GM12801 (cell line): Measurements from ENCODE around the gene TNNT2.

Experiments
- CTCF ChIP-seq: IDR thresholded peaks from one replicate; pipeline ENCODE4 v1.5.1; 2011; ENCODE audit warnings: control low read depth; ENCODE audit not compliant: insufficient read length; ENCODE audit errors: extremely low read depth

TNNT2 gene

GRCh38 chr1:201359873-201360210 lies 17.6 kb downstream of the TNNT2 start:
- no peak for TF ChIP-seq CTCF

GRCh38 chr1:201359031-201359872 lies 18.2 kb downstream of the TNNT2 start:
- TF ChIP-seq CTCF, result no peak

- no peak for TF ChIP-seq CTCF
Measured at GRCh38 chr1:201358596-201358995, 18.9 kb downstream of the TNNT2 start.

GRCh38 chr1:201357636-201358348 lies 19.7 kb downstream of the TNNT2 start:
- TF ChIP-seq CTCF, result no peak

GRCh38 chr1:201357211-201357610 lies 20.3 kb downstream of the TNNT2 start:
- TF ChIP-seq CTCF, result no peak

- no peak for TF ChIP-seq CTCF
Measured at GRCh38 chr1:201356701-201357100, 20.8 kb downstream of the TNNT2 start.

GRCh38 chr1:201356236-201356635 lies 21.2 kb downstream of the TNNT2 start:
- no peak for TF ChIP-seq CTCF
